NCI-H2196 (cell line): ENCODE results near the gene GNG3.
A peak's percentile ranks its signal among the peaks of the same experiment; 100 is the strongest.
"Not testable (repeated sequence)": the region's sequence is repeated elsewhere in the genome, so short reads cannot be mapped to it uniquely, and the experiment has no call there.

Experiments
- DNase-seq: peaks from one replicate; lab custom pipeline; 2025; ENCODE audit not compliant: unreplicated experiment; lab: John Stamatoyannopoulos, UW

GNG3 gene

GRCh38 chr11:62687508-62688396 is 19.7 kb upstream of the GNG3 start:
- DNase-seq, result no peak

DNA sequence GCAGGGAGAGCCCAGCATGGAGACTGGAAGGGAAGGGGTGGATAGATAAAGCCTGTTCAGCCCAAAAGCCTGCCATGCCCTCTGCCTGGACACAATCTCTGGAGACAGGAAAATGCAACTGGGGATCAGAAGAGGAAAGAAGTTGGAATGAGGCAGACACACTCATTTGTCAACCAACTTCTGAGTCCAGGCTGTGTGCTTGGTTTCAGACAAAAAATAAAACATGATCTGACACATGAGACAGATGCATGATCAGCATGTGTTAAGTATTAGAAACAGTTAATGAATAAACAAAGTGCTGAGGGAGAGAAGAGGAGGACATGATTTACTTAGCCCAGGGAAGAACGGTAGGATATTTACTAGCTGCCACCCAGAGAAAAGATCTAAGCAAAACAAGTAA is 19.0 kb upstream of the GNG3 start:
- DNase-seq, result no peak

GRCh38 chr11:62689421-62690183 is 17.9 kb upstream of the GNG3 start, which contains the start of gene LRRN4CL:
Gene LRRN4CL, minus strand, starts transcription at chr11:62689530. Its CDS starts 1,022 bp downstream, at chr11:62688508.
- no peak for DNase-seq

- not testable (repeated sequence) for DNase-seq
These were observed 13.9 kb upstream of the GNG3 start for GRCh38 chr11:62693624-62694023.

GRCh38 chr11:62694455-62695167 is 12.9 kb upstream of the GNG3 start:
- peak; percentile 63 for DNase-seq

DNA sequence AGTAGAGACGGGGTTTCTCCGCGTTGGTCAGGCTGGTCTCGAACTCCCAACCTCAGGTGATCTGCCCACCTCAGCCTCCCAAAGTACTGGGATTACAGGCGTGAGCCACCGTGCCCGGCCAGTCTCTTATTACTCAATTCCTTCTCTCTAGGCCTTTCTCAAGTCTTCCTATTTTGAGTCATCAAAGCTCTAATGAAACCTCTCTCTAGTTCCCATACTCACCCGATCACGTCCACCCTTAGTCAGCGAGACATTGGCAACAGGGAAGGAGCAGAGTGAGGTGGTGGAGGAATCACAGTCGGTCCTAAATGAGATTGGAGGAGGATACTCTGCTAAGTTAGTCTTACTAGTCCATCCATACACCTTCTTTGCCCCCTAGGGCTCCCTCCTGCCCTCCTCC is 5.2 kb upstream of the GNG3 start:
- no peak for DNase-seq

GRCh38 chr11:62703921-62704320 is 3.6 kb upstream of the GNG3 start:
- DNase-seq, result not testable (repeated sequence)

DNA sequence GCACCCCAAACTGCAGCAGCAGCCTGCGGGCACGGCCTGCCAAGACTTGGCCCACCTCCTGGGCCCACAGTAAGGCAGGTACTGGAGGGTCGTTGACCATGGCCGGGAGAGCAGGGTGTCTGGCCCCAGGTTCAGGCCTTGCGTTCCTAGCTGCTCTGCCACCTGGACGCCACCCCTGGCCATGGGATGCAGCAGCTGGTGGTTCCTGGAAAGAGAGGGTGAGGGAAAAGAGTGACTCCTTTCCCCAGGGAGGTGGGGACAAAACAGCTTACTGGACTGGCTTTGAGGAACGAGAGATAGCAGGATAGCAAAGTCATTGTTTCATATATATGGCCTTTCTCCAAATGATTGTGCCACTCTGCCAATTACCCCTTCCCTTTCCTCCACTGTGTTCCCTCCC is 2.1 kb upstream of the GNG3 start:
- peak; percentile 45 for DNase-seq

DNA sequence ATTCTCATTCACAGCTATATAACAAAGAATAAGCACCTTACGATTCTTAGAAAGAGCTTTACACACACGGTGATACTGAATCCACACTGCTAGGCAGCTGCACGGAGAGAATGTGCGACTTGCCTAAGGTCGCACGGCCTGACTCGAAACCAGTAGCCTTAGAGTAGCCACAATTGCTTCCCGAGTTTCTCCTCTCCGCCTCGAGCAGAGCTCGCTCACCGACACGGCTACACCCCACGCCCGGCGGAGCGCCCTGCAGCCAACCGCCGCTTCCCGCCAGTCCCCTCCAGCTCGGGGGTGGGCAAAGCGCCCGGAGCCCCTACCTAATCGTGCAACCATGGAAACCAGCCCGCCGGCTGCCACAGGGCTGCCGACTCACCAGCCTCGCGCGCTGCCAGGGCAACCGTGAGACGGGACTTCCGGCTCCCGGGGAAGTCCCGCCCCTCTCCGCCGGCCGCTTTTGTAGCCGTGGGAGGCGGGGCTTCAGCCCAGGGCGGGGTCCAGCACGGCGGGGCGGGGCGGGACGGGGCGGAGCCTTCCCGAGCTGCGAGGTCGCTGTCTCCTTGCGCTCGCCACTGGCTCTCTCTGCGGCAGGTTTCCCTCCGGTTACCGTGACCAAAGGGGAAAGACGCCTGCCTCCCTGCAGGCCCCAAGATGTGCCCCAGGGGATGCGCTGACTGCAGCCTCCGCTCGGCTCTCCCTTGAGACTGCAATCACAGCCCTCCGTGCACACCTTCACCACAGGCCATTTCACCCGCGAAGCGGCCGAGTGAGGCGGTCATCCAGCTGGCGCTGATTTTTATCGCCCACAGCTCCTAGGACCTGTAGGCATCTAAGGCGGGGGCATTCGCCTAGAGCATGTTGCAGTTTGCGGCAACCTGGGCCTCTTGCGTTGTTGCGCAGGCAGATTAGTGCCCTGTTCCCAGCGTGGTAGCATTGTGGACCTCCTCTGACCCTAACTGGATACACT is 1.3 kb upstream of the GNG3 start:
- DNase-seq, result peak; percentile 96

- no peak for DNase-seq
These were observed 627 bp upstream of the GNG3 start for GRCh38 chr11:62706850-62707247.

DNA sequence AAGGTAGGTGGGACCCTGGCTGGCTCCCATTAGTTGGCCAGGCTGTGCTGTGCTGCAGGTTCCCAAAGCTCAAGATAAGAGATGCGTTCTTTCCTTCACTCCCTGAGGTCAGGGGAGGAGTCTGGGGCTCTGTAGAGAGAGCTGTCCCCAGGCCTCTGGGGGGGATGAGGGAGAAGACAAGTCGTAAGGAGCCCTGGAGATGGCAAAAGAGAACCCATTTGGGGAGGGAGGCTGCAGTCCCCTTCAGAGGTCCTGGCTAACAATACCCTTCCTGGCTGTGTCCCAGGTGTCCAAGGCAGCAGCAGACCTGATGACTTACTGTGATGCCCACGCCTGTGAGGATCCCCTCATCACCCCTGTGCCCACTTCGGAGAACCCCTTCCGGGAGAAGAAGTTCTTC is 916 bp downstream of the GNG3 start:
- no peak for DNase-seq

- no peak for DNase-seq
These were observed 1.3 kb downstream of the GNG3 start for GRCh38 chr11:62708793-62709192.

GRCh38 chr11:62709247-62710000 is 1.9 kb downstream of the GNG3 start:
- peak; percentile 99 for DNase-seq

DNA sequence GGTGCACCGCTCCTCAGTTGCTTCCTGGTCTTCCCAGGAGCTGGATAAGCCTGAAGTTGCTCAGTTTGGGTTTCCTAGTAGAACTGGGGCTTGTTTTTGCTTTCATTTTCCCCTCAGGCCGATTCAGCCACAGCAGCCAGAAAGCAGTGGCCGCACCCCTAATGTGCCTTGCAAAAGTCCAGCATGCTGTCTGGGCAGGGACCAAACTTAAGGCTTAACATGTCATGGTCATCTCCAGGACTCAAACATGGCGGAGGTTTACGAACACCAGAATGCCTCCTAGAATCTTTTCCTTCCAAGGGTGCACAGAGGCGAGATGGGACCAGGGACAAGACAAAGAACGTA is 2.5 kb downstream of the GNG3 start:
- DNase-seq, result peak; percentile 57

- no peak for DNase-seq
These were observed 4.9 kb downstream of the GNG3 start for GRCh38 chr11:62712276-62712812.

DNA sequence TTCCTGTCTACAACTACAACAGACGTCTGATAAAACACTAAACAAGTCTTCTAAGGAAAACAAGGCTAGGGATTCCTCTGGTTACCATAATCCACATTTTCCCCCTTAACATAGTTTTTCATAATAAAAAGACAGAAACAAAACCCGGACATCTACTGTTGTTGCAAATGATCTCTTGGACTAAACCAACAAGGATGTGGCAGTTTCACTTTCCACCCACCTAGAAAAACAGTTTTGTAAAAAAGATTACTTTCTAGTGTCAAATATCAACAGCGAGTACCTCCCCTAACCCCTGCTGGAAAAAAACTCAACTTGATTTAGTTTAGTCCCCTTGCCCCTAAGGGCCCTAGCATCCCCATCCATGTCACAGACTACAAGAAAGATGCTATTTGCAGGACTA is 5.4 kb downstream of the GNG3 start:
- DNase-seq, result no peak

GRCh38 chr11:62713343-62713742 is 5.9 kb downstream of the GNG3 start:
- DNase-seq, result no peak

DNA sequence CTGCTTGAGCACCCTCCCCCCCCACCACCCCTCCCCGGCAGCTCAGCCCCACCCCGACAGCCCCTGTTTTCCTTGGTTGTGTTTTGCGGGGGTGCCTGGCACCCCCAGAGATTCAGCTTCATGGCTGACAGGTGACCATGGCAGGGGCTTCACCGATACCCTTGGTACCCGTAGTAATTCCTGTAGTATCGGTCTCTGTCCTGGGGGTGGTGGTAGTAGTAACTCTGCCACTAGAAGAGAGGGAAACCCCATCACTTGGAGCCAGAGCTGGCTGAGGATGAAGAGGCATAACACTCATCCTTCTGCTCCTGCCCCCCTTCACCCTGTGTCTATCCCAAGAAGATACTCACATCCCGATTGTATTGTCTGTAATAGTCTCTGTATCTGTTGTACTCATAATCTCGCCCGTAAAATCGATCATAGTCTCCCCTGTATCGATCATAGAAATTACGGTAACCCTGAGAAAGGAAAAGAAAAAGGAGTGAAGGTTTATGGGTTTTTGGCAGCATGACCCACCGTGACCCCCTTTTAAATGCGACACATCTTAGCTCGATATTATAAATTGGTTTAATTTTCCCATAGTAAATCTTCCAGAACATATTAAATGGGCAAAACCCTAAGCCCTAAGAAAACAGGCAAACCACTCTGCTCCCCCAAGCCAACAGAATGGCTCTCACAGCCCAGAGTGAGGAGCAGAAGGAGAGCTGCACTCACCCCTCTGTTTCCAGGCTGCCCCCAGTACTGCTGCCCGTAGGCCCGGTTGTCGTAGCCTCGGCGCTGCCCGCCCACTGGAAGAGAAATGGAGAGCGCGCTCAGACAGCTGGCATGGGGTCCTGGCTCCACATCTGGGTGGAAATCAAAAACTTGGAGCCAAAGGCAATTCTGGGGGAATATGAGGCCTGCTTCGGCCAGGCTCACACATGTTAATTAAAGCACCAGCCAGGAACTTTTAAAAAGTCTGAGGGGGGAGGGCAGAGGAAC is 8.0 kb downstream of the GNG3 start:
- no peak for DNase-seq
